Prostate gland (tissue), 2 donors: ENCODE data around the gene AS3MT.

Source experiments
- POLR2A ChIP-seq: fragments of 450-650 bp; IDR thresholded peaks from one replicate; pipeline ENCODE4 v1.6.1; 2016; ENCODE audit warnings: antibody characterized with exemption, mild to moderate bottlenecking
- POLR2AphosphoS5 ChIP-seq: sonication (generic); formaldehyde crosslinking; IDR thresholded peaks from one replicate; pipeline ENCODE4 v1.6.1; 2017; ENCODE audit warnings: antibody characterized with exemption
- TF ChIP-seq, protein P1 (sequence below), 4 experiments: fragments of 200-600 bp in 2 of 4; fragments of 450-650 bp in 2 of 4; sonication (generic) in 2 of 4; IDR thresholded peaks; 1 replicate in 3 of 4; 2 replicates in 1 of 4; pipeline ENCODE4 v1.5.1; 2016 to 2019; ENCODE audit warnings: antibody characterized with exemption in 4 of 4, mild to moderate bottlenecking in 2 of 4, moderate library complexity in 2 of 4

DNA sequence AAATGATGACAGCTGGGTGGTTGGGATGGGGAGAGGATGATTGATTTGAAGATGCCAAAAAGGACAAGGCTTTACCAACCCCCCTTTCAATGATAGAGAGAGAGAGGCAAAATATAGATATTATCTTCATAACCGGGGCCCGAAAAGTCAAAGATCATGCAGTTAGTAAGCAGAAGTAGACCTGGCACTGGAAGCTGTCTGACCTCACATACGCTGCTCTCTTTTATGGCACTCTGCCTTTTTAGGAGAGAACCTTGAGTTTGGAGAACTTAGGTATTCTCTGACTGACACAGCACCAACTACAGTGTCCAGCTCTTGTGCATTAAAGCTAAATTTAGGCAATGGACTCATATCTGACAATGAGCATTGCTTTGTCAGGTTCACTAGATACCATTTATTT, 79.5 kb downstream of the AS3MT start:
- TF ChIP-seq, protein P1, sequence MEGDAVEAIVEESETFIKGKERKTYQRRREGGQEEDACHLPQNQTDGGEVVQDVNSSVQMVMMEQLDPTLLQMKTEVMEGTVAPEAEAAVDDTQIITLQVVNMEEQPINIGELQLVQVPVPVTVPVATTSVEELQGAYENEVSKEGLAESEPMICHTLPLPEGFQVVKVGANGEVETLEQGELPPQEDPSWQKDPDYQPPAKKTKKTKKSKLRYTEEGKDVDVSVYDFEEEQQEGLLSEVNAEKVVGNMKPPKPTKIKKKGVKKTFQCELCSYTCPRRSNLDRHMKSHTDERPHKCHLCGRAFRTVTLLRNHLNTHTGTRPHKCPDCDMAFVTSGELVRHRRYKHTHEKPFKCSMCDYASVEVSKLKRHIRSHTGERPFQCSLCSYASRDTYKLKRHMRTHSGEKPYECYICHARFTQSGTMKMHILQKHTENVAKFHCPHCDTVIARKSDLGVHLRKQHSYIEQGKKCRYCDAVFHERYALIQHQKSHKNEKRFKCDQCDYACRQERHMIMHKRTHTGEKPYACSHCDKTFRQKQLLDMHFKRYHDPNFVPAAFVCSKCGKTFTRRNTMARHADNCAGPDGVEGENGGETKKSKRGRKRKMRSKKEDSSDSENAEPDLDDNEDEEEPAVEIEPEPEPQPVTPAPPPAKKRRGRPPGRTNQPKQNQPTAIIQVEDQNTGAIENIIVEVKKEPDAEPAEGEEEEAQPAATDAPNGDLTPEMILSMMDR (IDR thresholded peaks at IDR 0.05): no peak
- TF ChIP-seq POLR2A (no peak), POLR2AphosphoS5 (no peak)
